ENCODE data around the gene SGSM1. TPM values are rescaled to one million over a fixed set of nuclear protein-coding genes. Genes with fewer than 3 reads are reported as not detected.

The SGSM1 gene
- polyA plus RNA-seq, 1 of the 3 experiments (the other 2 are of a cell fraction): 0.15 TPM

DNA sequence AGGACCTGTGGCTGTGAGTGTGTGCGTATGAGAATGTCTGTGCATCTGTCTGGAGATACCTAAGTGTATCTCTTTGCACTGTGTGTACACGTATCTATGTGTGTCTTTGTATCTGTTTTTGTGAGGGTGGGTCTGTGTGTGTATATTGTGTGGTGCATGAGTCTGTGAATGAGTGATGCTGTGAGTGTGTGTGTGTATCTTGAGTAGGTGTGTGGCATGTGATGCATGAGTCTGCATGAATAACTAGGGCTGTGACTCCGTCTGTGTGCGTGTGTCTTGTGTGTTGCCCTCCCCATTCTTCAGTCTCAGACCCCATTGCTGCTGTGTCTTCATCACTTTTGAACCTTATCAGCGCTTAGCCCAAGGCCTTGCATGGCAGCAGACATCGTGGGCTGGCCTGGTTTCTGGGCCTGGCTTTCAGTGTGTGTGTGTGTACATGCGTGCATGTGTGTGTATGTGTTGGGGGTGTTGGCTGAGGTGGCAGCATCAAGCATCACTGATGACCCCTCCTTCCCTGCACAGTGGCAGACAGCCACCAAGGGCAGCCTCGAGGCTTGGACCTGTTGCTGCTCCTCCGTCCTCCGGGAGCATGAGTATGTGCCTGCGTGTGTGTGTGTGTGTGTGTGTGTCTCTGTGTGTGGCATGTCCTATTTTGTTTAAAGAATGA is 1.4 kb downstream of the SGSM1 start:
- H3F3A ChIP-seq (replicated peaks; ENCODE audit: insufficient read depth): no peaks in the 10 kb centered on the region
- H4K20me1 ChIP-seq (ENCODE audit: insufficient read depth): no peaks in the 10 kb centered on the region
- H3K36me3 ChIP-seq (replicated peaks in 1 of 2; ENCODE audit: control insufficient read depth in 1 of 2, insufficient read depth in 2 of 2, low read length in 1 of 2): no peaks in the 10 kb centered on the region
- TF ChIP-seq FOSL2 (IDR thresholded peaks at IDR 0.05; ENCODE audit: borderline replicate concordance, low read depth): no peak
- no peak for TF ChIP-seq RAD21 (IDR thresholded peaks at IDR 0.05; ENCODE audit: low read length)
- peak; percentile 73 for TF ChIP-seq FOXJ3 (CRISPR knock-in tag; IDR thresholded peaks at IDR 0.05)
- TF ChIP-seq GATA2 (CRISPR knock-in tag; IDR thresholded peaks at IDR 0.05): peak; percentile 55
- TF ChIP-seq, protein P1, sequence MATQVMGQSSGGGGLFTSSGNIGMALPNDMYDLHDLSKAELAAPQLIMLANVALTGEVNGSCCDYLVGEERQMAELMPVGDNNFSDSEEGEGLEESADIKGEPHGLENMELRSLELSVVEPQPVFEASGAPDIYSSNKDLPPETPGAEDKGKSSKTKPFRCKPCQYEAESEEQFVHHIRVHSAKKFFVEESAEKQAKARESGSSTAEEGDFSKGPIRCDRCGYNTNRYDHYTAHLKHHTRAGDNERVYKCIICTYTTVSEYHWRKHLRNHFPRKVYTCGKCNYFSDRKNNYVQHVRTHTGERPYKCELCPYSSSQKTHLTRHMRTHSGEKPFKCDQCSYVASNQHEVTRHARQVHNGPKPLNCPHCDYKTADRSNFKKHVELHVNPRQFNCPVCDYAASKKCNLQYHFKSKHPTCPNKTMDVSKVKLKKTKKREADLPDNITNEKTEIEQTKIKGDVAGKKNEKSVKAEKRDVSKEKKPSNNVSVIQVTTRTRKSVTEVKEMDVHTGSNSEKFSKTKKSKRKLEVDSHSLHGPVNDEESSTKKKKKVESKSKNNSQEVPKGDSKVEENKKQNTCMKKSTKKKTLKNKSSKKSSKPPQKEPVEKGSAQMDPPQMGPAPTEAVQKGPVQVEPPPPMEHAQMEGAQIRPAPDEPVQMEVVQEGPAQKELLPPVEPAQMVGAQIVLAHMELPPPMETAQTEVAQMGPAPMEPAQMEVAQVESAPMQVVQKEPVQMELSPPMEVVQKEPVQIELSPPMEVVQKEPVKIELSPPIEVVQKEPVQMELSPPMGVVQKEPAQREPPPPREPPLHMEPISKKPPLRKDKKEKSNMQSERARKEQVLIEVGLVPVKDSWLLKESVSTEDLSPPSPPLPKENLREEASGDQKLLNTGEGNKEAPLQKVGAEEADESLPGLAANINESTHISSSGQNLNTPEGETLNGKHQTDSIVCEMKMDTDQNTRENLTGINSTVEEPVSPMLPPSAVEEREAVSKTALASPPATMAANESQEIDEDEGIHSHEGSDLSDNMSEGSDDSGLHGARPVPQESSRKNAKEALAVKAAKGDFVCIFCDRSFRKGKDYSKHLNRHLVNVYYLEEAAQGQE (IDR thresholded peaks at IDR 0.05; ENCODE audit: low read depth, low read length): no peak
- no peak for TF ChIP-seq EP300 (IDR thresholded peaks at IDR 0.05; ENCODE audit: borderline replicate concordance in 1 of 2, low read depth in 1 of 2, low read length in 1 of 2)
- TF ChIP-seq RCOR1 (IDR thresholded peaks at IDR 0.05; ENCODE audit: low read length): peak; percentile 70; the same call in 1 of the 2 replicates
- H3K27ac ChIP-seq (ENCODE audit: low read depth in 2 of 2, low read length in 1 of 2): peak overlapping the region in 1 of 2 experiments; percentile 71; a peak in 2 of 4 replicates
- H3K4me3 ChIP-seq (ENCODE audit: low read depth in 2 of 2, low read length in 1 of 2): peak overlapping the region in 1 of 2 experiments; percentile 54; a peak in 1 of 4 replicates
- H3K9ac ChIP-seq: no peak overlapping the region
- no peak overlapping the region for H2AFZ ChIP-seq (ENCODE audit: low read depth)
- WGBS (ENCODE audit: low lambda C conversion rate): 67% methylated on average over 8 of the region's 11 CpGs
- H3K4me2 ChIP-seq: no peak overlapping the region
- H3K9me3 ChIP-seq: no peaks in the 10 kb centered on the region
- CTCF ChIA-PET: interaction anchor here (0.8 to 1.5 kb wide), 4 partner anchors 11 to 43 kb away, joined by 3 to 8 read pairs (median 4); no protein-coding TSS in a partner anchor
- peaks cover 12% of the 10 kb centered on the region; the same call in 1 of the 2 replicates for H3K27me3 ChIP-seq (ENCODE audit: insufficient read depth)
- H3K79me2 ChIP-seq (ENCODE audit: insufficient read depth): no peaks in the 10 kb centered on the region
- H3K4me1 ChIP-seq (ENCODE audit: control insufficient read depth in 1 of 2, insufficient read depth in 2 of 2, low read depth in 1 of 2, low read length in 1 of 2): peaks cover 0 to 52% of the 10 kb centered on the region in 2 experiments; a peak in 2 of 4 replicates
- H3K9me2 ChIP-seq: no peaks in the 10 kb centered on the region
- POLR2A ChIA-PET: interaction anchor here (0.9 kb wide), 1 partner anchor 10 kb away, joined by 3 read pairs; no protein-coding TSS in a partner anchor
- DNase-seq: peak; percentile 63

DNA sequence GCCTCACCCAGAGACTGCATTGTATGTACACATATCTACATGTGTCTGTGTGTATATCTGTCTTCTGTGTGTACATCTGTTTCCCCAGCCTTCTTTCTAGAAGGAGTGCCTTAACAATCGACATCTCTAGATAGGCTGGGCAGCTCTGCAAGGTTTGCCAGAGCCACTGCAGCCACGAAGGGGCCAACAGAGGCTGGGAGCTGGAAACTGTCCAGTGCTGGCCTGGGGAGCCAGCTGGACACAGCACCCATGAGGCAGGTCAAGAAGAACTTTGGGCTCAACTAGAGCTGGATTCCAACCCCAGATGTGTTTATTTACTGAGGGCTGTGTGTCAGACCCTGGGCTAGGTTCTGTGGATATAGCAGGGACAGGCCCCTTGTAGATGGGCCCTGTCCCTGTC is 3.3 kb downstream of the SGSM1 start:
- no peak overlapping the region for H2AFZ ChIP-seq (ENCODE audit: low read depth)
- 23% methylated on average over 2 of the region's 2 CpGs for WGBS (ENCODE audit: low lambda C conversion rate)
- peak; percentile 44 for DNase-seq
- peak overlapping the region in 1 of 2 experiments; percentile 94; a peak in 2 of 4 replicates for H3K27ac ChIP-seq (ENCODE audit: low read depth in 2 of 2, low read length in 1 of 2)
- peaks cover 12% of the 10 kb centered on the region; the same call in 1 of the 2 replicates for H3K27me3 ChIP-seq (ENCODE audit: insufficient read depth)
- no peak overlapping the region for H3K4me3 ChIP-seq (ENCODE audit: low read depth in 2 of 2, low read length in 1 of 2)
- no peaks in the 10 kb centered on the region for H4K20me1 ChIP-seq (ENCODE audit: insufficient read depth)
- H3K9me2 ChIP-seq: no peaks in the 10 kb centered on the region
- no peak overlapping the region for H3K4me2 ChIP-seq
- H3K36me3 ChIP-seq (replicated peaks in 1 of 2; ENCODE audit: control insufficient read depth in 1 of 2, insufficient read depth in 2 of 2, low read length in 1 of 2): no peaks in the 10 kb centered on the region
- TF ChIP-seq RAD21 (IDR thresholded peaks at IDR 0.05; ENCODE audit: low read length) (no peak), ELF1 (IDR thresholded peaks at IDR 0.05) (no peak), SIN3A (IDR thresholded peaks at IDR 0.05; ENCODE audit: borderline replicate concordance, low read depth, low read length) (no peak), SMC3 (IDR thresholded peaks at IDR 0.05; ENCODE audit: low read depth, low read length) (no peak), JUND (IDR thresholded peaks at IDR 0.05) (no peak), EP300 (IDR thresholded peaks at IDR 0.05; ENCODE audit: borderline replicate concordance in 1 of 2, low read depth in 1 of 2, low read length in 1 of 2) (no peak), GATA2 (CRISPR knock-in tag; IDR thresholded peaks at IDR 0.05) (no peak)
- TF ChIP-seq, protein P2, sequence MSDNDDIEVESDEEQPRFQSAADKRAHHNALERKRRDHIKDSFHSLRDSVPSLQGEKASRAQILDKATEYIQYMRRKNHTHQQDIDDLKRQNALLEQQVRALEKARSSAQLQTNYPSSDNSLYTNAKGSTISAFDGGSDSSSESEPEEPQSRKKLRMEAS (IDR thresholded peaks at IDR 0.05; ENCODE audit: low read depth): no peak
- TF ChIP-seq, protein P3, sequence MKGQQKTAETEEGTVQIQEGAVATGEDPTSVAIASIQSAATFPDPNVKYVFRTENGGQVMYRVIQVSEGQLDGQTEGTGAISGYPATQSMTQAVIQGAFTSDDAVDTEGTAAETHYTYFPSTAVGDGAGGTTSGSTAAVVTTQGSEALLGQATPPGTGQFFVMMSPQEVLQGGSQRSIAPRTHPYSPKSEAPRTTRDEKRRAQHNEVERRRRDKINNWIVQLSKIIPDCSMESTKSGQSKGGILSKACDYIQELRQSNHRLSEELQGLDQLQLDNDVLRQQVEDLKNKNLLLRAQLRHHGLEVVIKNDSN (IDR thresholded peaks at IDR 0.05; ENCODE audit: borderline replicate concordance, low read depth): no peak
- TF ChIP-seq, protein P4, sequence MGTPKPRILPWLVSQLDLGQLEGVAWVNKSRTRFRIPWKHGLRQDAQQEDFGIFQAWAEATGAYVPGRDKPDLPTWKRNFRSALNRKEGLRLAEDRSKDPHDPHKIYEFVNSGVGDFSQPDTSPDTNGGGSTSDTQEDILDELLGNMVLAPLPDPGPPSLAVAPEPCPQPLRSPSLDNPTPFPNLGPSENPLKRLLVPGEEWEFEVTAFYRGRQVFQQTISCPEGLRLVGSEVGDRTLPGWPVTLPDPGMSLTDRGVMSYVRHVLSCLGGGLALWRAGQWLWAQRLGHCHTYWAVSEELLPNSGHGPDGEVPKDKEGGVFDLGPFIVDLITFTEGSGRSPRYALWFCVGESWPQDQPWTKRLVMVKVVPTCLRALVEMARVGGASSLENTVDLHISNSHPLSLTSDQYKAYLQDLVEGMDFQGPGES (IDR thresholded peaks at IDR 0.05; ENCODE audit: low read depth, low read length): no peak
- TF ChIP-seq, protein P5, sequence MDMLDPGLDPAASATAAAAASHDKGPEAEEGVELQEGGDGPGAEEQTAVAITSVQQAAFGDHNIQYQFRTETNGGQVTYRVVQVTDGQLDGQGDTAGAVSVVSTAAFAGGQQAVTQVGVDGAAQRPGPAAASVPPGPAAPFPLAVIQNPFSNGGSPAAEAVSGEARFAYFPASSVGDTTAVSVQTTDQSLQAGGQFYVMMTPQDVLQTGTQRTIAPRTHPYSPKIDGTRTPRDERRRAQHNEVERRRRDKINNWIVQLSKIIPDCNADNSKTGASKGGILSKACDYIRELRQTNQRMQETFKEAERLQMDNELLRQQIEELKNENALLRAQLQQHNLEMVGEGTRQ (IDR thresholded peaks at IDR 0.05; ENCODE audit: borderline replicate concordance, low read depth, low read length): no peak
- TF ChIP-seq, protein P6, sequence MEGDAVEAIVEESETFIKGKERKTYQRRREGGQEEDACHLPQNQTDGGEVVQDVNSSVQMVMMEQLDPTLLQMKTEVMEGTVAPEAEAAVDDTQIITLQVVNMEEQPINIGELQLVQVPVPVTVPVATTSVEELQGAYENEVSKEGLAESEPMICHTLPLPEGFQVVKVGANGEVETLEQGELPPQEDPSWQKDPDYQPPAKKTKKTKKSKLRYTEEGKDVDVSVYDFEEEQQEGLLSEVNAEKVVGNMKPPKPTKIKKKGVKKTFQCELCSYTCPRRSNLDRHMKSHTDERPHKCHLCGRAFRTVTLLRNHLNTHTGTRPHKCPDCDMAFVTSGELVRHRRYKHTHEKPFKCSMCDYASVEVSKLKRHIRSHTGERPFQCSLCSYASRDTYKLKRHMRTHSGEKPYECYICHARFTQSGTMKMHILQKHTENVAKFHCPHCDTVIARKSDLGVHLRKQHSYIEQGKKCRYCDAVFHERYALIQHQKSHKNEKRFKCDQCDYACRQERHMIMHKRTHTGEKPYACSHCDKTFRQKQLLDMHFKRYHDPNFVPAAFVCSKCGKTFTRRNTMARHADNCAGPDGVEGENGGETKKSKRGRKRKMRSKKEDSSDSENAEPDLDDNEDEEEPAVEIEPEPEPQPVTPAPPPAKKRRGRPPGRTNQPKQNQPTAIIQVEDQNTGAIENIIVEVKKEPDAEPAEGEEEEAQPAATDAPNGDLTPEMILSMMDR (IDR thresholded peaks at IDR 0.05): no peak
- CTCF ChIA-PET: interaction anchor here (1.4 to 2.2 kb wide), 4 partner anchors 19 to 41 kb away, joined by 4 to 15 read pairs (median 6); no protein-coding TSS in a partner anchor
- POLR2A ChIA-PET: no interaction called here
- H3K79me2 ChIP-seq (ENCODE audit: insufficient read depth): no peaks in the 10 kb centered on the region
- no peaks in the 10 kb centered on the region for H3K9me3 ChIP-seq
- peaks cover 0 to 61% of the 10 kb centered on the region in 2 experiments; a peak in 2 of 4 replicates for H3K4me1 ChIP-seq (ENCODE audit: control insufficient read depth in 1 of 2, insufficient read depth in 2 of 2, low read depth in 1 of 2, low read length in 1 of 2)
- no peak overlapping the region for H3K9ac ChIP-seq
- no peaks in the 10 kb centered on the region for H3F3A ChIP-seq (replicated peaks; ENCODE audit: insufficient read depth)

All from SK-N-SH (cell line).